Cerebellar cortex (tissue), 1 donor: ENCODE results near the gene TOM1L2.
"Not testable (repeated sequence)": the region's sequence is repeated elsewhere in the genome, so short reads cannot be mapped to it uniquely, and the experiment has no call there.

ENCODE experiments used
- DNase-seq: peaks from one replicate; pipeline ENCODE4 v3.0.0-alpha.2; 2015; ENCODE audit warnings: low spot score

The TOM1L2 gene

DNA sequence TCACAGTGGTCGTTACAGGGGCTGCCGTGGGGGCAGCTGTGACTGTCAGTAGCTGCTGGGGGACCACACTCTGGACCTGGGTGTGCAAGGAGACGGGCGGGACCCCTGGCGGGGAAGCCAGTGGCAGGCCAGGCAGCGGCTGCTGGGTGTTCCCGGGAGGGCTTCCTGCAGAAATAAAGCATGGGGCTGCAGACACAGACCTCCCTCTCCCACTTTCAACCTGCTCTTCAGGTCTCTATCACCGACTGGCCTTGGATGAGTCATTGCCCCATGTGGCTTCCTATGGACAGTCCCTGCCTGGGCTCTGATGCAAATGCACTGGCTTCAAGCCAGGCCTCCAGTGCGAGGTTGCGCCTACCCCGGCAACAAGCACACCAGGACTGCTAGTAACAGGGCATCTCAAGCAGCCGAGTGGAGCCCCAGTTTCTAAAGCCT, 152.6 kb downstream of the TOM1L2 start:
- DNase-seq = peak; percentile 58

DNA sequence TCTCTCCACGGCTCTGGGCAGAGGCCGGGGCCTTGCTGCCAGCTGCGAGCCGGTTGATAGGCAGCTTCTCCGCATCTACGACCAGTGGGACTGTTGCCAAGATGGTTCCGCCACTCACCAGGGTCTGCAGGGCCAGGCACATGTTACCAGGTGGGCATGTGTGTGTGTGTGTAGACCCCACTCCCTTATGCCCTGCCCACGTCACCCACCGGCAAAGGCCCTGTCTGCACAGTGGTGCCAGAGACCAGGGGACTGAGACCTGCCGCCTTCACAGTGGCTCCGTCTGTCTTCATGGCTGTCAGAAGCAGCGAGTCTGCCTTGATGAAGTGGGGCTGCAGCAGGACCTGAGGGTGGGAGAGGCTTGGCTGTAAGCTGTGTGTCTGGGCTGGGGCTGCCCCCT, 153.1 kb downstream of the TOM1L2 start:
- DNase-seq = no peak

DNA sequence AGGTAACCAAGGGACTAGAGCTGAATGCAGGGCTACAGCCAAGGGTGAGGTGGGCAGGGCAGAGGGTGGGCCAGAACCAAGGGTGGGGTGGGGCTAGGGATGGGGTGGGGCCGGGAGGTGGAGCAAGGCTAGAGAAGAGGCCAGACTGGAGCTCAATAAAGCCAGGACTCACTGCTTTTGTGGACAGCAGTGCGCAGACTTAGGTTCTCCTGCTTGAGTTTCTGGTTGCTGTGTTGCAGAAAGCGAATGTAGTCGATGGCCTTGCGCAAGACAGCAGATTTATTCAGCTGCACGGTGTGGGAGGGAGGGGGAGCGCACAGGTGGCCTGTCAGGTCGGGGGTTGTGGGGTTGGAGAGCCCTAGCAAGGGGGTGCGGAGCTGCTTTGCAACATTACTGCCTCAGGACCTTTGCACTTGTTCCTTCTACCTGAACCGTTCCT, 154.1 kb downstream of the TOM1L2 start:
- peak; percentile 71 for DNase-seq

DNA sequence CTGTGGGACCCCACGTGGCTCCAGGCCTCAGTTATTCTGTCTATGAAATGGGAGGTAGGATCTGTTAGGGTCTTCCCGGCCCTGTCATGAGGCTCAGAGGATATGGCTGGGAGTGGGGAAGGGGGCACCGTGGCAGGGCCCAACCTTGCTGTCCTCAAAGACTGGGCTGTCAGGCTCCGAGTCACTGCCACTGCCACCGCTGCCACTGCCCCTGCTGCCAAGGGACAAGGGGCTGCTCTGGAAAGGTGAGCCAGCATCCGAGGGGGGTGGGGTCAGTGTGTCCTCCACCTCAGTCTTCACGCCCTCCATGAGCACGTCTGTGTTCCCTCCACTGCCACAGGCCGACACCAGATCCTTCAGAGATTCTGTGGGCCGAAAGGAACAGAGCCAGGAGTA, 154.7 kb downstream of the TOM1L2 start:
- no peak for DNase-seq

DNA sequence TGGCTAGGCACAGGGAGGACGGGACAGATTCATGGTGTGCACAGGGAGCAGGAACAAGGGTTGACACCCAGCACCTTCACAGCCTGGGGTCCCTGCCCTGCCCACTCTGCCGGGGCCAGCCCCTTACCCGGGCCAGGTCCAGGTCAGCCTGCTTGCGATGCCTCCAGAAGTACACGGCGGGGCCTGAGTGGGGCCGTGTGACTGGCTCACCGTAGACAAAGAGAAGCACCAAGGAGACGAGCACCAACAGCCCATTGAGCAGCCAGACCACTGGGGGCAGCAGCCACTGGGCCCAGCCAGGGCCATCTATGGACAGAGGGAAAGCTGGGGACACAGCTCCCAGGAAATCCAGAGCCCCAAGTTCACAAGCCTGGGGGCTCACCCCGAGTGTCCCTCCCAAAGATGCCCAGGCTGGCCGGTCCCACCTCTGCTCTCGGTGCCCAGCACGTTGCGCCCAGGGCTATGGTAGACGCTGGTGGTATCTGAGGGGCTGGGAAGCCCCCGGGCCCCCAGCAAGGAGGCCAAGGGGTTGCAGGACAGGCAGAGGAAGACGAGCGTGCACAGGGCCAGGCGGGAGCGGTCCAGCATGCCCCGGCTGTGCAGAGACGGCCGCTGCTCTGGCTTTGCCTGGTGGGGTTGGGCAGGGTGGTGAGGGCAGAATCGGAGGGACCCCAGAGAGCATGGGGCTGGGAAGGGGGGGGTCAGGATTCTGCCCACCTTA, 155.2 kb downstream of the TOM1L2 start:
- DNase-seq = no peak

DNA sequence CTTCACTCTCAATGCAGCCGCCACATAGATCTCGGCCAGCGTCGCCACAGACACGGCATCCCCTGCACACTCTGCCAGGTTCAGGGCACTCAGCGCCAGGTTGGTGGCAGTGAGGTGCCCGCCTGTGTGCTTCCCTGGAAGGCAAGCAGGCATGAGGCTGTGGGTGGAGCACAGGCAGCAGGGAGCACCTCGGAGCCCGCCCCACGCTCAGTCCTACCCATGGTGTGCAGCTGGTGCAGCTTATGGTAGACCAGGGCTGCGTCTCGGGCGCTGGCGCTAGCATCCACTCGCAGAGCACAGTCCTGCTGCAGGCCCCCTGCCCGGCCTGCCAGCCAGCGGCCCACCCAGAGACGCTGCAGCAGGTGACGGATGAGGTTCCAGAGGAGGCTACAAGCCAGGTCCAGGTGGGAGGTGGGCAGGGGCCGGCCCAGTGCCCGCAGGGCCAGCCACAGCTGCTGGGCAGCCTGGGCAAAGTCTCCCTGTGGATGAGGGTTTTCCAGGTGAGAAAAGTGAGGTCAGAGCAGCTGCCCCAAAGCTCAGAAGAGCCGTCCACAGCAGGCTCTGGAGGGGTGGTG, 155.9 kb downstream of the TOM1L2 start:
- DNase-seq = peak; percentile 56

DNA sequence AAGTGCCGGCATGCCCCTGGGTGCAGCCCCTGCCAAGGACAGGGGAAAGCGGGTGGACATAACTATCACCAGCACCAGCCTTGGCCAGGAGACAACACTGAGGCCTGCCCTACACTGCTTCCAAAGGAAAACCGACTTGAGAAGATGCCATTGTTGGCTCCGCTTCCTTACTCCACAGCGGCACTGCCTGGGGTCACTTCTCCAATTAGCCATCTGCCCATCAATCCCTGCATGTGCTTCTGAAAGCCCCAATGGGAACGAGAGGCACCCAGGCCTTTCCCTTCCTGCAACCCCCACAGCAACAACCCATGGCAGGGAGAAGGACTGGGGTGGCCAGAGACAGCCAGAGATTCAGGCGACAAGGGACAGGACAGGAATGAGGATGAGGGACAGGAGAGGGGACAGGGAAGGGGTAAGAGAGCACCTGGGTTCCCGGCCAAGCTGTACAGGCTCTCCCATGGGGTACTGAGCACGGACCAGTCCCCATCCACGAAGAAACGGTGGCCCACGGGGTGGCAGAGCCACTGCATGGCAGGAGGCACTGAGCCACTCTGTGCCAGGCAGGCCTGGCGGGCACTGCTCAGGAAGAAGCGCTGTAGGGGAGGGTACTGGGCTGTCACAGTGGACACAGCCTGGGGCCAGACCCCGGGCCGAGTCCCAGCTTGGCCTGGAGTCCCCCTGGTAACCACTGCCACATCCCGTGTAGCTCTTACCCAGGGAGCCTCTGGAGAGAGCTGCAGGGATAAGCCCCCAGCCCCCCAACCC, 156.6 kb downstream of the TOM1L2 start:
- DNase-seq = peak; percentile 84

DNA sequence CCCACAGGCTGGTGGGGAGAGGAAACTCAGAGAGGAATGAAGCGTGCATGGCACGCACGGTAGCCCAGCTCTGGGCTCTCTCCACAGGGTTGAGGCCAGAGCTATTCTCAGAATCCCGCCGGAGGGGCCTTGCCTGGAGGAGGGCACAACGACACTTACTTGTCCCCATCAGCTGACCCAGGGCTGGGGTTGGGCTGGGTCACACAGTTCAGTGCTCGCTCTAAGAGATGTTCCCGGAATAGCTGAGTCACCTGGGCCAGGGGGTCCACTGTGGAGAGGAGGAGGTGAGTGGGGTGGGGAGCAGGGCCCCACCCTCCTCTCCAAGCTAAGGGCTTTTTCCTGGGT, 157.2 kb downstream of the TOM1L2 start:
- DNase-seq = no peak

DNA sequence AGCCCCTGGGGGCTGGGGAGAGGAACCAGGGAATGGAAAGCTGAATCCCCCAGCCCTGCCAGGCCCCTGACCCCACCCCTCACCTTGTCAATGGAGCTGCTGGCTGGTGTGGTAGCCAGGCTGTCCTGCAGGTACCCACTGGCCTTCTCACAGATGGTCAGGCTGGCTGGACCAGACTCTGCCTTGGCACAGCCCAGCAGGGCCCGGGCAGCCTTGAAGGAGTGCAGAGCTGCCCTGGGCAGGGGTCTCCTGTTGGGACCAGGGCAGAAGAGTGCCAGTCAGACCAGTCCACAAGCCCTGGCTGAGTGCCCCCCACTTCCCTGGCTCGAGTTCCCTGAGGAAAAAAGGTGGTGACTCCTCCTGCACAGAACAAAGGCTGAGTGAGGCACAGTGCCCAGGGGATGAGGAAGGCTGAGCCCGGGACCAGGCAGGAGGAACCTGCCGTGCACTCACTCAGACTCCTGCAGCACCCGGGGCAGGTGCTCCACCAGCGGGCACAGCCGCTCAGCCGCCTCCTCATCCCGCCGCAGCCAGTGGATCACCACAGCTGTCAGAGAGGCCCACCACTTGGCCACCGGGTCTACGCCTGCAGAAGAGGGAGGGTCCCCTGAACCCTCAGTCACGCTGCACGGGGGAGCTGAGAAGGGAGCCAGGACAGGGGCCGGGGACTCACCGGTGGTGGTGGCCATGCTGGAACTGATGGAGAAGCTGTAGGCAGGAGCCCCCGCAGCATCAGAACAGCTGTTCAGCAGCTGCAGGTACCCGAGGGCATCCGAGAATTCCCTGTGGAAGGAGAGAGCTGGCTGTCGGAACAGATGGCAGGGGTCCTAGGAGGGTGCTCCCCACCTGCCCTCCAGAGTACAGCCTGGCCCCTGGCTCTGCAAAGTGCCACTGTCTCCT, 157.8 kb downstream of the TOM1L2 start:
- DNase-seq = peak; percentile 62

DNA sequence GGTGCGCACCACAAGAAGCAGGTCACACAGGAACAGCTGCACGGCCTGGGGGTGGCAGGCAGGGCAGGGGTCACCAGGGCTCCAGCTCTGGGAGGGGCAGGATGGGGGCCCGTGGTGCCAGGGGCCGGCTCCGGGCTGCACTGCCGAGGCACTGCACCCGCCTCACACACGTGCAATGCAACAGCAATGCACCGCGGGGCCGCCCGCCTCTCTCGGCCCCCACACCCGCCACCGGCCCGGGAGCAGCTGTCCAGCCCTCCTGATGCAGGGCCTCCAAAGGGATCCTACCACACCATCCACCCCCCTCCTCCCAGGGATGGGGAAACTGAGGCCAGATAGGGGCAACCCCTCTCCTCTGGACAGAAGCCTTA, 158.5 kb downstream of the TOM1L2 start:
- no peak for DNase-seq

DNA sequence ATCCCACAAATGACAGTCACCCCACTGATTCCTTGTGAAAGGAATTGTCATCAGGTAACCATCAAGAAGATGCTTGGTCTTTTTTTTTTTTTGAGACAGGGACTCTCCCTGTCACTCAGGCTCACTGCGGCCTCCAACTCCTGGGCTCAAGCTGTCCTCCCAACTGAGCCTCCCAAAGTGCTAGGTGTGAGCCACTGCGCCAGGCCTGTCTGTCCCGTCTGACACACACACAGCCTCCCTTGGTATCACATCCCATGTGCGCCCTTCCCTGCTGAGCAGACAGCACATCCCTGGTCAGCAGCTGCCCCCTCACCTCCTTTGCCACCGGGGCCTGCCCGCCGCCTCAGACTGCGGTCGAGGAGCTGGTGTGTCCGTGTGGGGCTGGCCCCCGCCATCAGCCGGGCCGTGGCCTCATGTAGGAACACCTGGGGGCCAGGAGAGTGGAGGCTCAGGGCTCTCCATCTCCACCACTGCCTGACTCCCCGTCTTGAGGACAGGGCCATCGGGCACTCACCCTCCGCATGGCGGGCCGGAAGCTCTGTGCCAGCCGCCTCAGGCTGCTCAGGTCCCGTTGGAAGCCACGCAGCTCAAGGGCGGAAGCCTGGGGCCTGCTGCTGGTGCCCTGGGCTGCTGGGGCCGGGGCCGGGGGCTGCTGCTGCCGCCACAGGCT, 159.0 kb downstream of the TOM1L2 start:
- DNase-seq = peak; percentile 38

DNA sequence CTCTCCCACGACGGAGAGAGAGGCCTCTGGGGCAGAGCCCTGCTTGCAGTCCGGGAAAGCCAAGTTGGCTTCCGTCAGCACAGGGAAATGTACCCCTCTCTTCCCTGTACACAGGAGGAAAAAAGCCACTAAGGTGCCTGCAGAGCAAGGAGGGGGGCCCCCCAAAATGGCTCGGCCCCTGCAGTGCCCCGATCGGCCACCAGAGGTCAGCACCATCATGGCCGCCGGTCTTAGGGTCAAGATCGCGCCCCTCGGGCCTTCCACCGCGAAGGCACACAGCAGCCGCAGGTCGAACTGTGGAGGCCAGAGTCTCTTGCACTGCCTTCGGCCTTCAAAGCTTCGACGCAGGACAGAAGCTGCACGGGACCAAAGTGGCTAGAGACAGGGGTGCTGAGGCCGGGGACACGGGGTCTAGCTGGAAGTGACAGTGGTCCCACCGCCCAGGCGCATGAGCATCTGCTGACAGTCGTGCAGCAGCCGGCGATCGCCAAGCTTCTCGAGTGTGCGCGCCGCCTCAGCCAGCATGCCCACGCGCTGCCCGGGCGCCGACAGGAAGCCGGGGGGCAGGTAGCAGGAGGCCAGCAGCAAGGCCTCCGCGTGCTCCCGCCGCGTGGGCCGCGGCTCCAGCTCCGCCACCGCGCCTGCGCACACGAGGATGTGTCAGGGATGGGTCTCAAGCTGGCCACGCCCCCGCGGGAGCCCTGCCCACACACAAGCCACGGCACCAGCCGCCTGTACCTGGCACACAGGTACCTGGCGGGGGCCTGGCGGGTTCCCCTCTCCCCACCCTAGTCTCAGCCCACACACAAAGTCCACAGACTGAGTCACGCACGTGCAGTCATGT, 159.8 kb downstream of the TOM1L2 start:
- DNase-seq = peak; percentile 85

DNA sequence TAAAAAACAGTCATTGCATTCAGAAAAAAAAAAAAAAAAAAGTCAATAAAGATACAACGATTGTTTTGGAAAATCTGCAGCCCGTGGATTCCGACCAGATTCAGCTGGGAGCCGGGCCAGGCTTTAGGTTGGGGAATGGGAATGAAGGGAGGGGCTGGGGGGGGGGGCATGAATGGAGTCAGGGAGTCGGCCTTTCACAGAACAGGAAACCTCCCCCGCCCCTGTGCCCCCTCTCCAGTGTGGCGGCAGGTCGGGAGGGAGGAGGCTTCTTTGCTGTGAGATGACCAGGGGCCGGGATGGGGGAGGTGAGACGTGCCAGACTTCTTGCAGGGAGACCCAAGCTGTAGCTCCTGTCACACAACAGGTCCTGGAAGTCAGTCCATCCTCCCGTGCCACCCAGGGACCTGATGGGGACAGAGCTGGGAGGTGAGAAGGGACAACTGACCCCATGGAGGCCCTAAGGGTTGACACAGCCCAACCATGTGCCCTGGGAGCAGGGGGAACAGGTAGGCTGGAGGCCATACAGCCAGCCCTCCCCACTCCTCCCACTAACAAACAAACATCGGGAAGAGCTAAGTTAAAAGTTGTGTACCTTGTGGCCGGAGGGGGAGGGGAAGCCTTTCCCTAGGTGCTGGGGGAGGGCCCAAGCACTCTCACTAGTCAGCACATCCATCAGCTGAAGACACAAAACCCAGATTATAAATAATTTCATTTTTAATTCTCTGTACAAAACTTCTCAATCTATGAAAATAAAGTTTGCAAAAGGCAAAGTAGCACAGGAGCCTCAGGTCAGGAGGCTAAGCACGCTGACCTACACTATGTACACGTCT, 160.6 kb downstream of the TOM1L2 start:
- peak; percentile 70 for DNase-seq

DNA sequence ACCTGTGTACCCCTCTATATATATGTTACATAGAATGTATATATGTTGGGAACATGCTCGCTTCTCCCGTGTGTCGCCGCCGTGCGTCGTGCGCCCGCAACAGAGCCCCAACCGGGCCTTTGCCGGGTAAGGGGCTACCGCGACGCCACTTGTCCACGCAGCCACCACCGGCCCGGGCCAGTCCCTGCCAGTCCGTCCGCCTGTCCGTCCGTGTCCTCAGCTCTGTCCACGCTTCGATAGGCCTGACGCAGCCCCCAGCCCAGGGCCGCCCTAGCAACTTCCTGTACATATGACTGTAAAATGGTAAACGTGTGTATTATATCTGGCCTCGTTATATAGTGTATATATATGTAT, 161.3 kb downstream of the TOM1L2 start:
- no peak for DNase-seq

DNA sequence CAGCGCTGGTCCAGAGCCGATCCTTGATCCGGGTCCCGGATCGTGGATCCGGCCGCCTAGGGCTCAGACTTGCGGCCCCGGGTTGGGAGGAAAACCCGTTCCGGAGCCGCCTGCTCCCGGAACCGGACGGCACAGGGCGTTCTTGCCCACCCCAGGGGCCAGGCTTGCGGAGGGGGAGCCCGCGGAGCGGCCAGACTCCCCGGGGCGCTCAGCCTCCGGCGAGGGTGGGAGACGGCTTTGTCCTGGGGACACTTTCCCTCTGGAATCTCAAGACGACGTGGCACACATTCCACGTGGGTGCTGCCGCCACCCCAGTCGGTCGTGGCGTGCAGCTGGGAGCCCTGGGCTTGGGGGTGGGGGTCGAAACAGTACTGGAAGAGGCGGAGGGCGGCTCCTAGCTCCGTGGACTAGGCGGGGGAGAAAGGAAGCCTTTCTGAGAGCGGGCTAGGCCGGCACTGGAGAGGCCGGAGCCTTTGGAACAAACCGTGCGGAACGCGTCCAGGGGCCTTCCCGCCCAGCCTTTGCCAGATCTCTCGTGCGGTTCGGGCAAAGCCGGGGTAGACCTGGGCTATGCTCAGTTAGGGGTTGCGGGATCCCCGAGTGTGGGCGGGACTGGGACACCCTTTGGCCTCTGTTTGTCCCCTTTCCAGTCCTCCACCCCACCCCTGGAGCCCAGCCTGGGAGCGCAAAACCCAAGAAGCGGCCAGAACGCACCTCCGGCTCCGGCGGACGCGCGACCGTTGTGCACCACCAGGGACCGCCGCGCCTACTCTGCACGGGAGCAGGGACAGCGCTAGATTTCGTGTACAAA, 161.9 kb downstream of the TOM1L2 start:
- DNase-seq = peak; percentile 66

DNA sequence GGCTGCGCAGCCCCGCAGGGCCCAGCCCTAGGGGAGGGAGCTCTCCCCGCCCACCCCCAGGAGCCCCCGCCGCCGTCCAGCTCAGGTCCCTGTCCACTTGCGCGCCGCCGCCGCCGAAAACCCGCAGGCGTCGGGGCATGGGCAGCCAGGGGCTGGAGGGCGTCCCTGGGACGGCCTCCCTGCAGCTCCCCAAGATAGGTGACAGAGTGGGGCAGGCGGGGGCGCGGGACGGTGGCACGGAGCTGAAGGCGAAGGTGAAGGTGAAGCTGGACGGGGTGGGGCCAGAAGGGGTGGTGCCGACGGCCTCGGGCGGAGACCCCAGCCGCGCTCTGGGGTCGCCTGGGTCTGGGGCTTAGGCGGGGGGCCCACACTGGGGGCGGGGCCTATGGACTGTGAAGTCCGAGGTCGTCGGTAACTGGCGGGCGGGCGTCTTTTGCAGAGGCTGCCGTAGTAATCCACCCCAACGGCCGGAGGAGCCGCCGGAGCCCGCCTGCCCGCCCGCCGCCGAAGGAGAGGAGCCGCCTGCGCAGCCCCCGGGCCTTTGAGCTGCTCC, 162.6 kb downstream of the TOM1L2 start:
- no peak for DNase-seq

DNA sequence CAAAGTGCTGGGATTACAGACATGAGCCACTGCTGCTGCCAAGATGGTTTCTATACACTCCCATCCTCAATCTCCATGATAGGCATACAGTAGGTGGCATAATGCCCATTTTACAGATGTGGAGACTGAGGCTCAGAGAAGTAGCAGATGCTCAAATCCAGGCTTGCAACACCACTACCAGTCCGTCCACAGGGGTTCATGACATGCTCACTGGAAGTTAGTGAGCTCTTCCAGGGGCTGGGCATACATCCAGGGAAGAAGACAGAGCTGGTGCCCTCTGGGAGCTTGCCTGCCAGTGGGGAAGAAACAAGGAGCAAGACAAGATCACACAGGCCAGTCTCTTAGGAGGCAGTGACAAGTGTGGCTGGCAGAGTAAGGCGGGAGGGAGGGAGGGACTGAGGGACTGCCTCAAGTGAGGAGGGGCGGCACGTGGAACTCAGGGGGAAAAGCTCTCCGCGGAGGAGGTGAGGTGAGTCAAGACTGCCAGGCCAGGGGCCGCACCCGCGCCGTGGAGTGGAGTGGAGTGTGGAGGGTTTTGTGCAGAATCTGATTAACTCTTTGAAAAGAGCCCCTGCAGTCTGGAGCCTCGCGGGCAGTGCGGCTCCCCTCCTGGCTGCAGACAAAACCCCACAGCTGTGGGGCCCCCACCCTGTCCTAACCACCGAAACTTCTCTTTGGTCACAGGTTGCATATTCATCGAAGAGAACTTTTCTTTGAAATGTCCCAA, 163.3 kb downstream of the TOM1L2 start:
- DNase-seq = peak; percentile 43

DNA sequence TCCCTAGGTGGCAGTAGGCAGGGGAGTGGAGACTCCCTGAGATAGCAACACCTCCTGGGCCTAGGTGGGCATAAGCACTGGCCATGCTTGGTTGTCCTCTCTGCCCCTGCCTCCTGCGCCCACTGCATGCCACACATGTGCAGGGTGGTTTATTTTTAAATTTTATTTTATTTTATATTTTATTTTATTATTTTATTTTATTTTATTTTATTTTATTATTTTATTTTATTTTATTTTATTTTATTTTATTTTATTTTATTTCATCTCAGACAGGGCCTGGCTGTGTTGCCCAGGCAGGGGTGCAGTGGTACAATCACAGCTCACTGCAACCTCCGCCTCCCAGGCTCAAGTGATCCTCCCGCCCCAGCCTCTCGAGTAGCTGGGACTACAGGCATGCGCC, 164.0 kb downstream of the TOM1L2 start:
- not testable (repeated sequence) for DNase-seq
